HG02759 (cell line): Measurements from ENCODE around the gene ZNF280D.

ENCODE experiments used
- ATAC-seq: cut with Tn5 transposase; IDR thresholded peaks from one replicate; pipeline ENCODE4 v1.9.1; 2021; ENCODE audit warnings: mild to moderate bottlenecking, moderate library complexity; ENCODE audit not compliant: unreplicated experiment

The ZNF280D gene

DNA sequence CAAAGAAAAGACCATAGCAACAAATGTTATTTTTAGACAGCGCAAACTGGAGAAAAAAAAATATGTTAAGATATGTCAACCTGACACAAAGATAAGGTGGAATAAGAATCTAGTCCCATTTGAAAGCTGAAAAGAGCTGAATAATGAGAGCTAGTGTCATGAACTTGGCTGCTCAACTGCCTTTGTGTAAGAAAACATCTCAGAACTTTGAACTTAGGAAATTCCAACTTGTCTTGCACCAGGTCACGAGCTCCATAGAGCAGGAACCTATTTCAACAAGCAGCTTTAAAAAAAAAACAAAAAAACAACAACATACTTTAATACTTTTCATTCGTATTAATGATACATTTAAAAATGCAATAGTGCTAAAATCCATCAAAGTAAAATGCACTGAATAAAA, 79.5 kb downstream of the ZNF280D start:
- no peak for ATAC-seq

GRCh38 chr15:56653107-56653506, 80.2 kb downstream of the ZNF280D start:
- ATAC-seq = no peak

DNA sequence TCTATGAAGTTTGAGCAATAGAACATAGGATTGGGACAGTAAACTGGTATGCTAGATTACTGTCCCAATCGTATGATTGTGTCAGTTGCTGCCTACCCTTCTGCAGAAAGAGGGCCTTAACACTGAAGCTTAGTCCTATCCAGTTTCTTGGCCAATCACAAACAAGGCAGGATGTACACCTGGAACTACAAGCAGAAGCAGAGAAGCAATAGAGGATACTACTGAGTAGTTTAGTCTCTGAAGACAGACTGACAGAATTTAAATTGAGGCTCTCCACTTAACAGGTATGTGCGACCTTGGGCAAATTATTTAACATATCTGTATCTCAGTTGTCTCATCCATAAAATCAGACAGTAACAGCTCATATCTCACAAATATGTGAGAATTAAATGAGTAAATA, 85.0 kb downstream of the ZNF280D start:
- no peak for ATAC-seq

GRCh38 chr15:56640549-56640948, 92.8 kb downstream of the ZNF280D start:
- ATAC-seq = no peak

DNA sequence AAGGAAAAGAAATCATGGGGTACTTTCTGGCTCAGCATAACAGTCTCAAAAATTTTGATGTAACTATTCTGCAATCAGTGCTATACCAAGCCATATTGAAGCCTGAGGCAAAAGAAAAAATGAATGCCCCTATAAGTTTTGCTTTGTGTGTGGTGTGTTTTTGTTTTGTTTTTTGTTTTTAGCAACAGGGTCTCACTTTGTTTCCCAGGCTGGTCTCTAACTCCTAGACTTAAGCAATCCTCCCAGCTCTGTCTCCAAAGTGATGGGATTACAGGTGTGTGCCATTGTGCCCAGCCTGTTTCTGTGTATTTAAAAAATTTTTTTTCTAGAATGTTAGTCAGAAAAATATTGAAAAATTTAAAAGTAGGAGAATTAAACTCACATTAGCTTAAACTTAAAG, 93.2 kb downstream of the ZNF280D start:
- no peak for ATAC-seq

DNA sequence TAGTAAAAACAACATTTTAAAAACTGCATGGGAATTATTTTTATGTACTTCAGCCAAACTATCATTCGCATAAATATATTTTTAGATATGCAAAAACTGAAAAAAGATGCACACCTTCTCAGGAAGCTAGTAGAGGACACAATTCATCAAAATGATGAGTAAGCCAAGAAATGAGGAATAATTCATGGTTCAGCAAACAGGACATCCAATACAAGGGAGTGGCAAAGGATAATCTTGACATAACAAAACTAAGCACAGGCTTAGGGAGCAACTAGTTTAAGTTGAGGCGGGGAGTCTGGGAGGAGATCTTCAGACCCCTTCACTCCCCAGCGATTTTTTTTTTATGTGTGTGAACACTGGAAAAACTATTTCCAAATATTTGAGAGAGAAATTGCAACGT, 93.7 kb downstream of the ZNF280D start:
- ATAC-seq = no peak

GRCh38 chr15:56631765-56632164, 101.5 kb downstream of the ZNF280D start:
- no peak for ATAC-seq

DNA sequence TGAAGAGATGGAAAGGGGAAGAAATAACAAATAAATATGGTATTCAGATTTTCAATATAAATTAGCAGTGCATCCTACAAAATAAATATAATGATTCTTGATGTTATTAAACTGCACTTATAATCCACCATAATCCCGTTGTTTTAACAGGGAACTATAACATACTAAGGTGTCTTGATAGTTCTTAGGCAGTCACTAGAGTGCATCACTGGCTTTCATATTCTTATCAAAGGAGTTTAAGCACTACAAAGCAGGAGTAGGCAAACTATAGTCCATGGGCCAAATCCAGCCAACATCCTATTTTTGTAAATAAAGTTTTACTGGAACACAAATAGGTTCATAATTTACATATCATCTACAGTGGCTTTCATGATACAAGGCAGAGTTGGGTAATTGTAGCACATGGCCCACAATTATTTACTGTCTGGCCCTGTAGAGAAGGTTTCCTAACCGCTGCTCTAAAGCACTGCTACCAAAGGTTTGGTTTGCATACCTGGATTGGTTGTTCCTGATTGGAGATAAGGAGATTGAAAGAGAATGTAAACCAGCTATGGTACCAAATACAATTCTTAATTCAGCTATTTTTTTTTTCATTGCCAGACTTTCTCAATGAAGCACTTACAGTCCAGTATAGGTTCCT, 104.3 kb downstream of the ZNF280D start:
- ATAC-seq = no peak

DNA sequence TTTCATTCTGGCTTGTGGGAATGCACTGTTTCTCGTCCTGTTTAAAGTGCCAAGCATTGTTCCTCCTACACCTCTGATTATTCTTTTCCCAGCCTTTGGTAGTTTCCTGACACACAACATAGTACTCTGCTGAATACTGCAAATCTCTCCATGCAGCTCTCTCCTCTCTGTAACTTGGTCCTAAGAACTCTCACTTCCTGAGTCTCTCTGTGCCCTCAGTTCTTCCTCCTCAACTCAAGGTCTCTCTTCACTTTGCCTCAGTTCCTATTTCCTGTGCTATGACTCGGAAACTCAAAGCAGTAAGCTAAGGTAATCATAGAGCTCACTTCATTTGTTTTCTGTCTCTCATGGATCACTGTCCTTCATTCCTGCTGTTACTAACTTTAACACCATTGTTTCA, 113.4 kb downstream of the ZNF280D start:
- ATAC-seq = no peak

GRCh38 chr15:56617628-56618027, 115.7 kb downstream of the ZNF280D start:
- ATAC-seq = no peak

DNA sequence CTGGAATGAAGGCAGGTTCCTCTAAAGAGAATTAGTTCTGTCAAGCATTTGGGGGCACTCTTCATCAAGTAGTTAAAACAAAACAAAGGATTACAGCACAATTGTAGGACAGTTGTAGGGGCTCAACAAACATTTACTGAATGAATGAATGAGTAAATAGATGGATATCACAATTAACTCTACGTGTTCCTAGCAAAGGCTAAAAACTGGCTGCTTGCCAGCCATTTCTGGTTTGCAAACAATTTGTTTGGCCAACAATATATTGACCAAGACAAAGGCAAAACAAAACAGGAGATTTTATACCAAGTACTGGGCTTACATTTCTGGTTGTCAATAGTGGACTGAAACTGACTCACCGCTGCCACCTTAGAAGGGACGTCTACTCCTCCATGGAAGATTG, 116.8 kb downstream of the ZNF280D start:
- ATAC-seq = no peak

- no peak for ATAC-seq
Observed at GRCh38 chr15:56613811-56614210, 119.5 kb downstream of the ZNF280D start.

DNA sequence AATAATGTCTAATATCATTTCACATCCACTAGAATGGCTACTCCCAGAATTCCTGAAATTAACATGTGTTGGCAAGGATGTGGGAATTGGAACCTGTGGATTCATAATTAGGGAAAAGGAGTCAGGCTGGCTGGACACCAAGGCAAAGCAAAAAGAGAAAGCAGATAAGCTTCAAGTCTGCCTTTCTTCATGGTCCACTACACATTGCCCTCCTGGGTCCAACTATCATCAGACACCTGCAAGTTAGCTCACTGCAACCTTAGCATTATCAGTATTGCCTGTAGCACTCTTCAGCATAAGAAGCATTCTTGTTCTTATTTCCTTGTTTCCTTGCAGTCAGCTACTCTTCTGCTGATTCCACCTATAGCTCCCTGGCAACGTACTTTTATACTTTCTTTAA, 124.3 kb downstream of the ZNF280D start:
- ATAC-seq = peak; percentile 54

- peak; percentile 94 for ATAC-seq
Observed at GRCh38 chr15:56608140-56608778, 125.0 kb downstream of the ZNF280D start.

GRCh38 chr15:56602253-56602652, 131.1 kb downstream of the ZNF280D start:
- ATAC-seq = no peak

DNA sequence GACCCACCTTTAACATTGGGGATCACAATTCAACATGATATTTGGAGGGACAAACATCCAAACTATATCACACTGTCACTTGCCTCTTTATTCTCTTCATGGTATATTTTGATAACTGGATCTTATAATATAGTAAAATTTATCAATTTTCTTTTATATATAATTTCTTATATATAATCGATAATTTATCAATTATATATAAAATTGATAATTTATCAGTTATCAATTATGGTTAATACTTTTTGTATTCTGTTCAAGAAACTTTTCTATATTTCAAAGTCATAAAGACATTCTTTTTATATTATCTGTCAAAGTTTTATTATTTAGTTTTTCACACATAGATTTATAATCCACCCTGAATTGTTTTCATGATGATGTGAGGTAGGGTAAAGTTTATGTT, 132.9 kb downstream of the ZNF280D start:
- no peak for ATAC-seq

DNA sequence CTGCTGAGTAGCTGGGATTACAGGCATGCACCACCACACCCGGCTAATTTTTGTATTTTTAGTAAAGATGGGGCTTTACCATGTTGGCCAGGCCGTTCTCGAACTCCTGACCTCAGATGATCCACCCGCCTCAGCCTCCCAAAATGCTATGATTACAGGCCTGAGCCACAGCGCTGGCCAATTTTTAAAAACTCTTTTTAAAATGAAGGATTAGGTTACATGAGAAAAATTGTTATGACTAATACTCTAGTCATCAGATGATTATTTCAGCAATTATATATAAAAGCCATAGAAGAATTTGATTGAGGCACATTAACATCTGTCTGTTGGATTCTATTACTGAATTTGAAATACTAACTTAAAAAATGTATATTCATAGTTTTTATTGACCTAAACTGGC, 134.3 kb downstream of the ZNF280D start:
- ATAC-seq = no peak

- no peak for ATAC-seq
Observed at GRCh38 chr15:56587686-56588085, 145.6 kb downstream of the ZNF280D start.

DNA sequence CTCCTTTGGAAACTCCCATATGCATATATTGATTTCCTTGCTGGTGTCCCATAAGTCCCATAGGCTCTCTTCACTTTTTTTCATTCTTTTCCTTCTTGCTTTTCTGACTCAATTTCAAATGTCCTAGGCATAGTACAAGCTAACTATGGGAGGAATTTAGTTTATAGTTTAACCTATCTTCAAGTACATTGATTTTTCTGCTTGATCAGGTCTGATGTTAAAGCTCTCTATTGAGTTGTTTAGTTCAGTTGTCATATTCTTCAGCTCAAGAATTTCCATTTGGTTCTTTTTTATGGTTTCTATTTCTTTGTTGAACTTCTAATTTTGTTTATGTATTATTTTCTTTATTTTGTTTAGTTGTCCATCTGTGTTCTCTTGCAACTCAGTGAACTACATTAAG, 147.1 kb downstream of the ZNF280D start:
- no peak for ATAC-seq

- no peak for ATAC-seq
Observed at GRCh38 chr15:56582785-56583184, 150.5 kb downstream of the ZNF280D start.
